Naive thymus-derived CD4-positive, alpha-beta T cell (primary cell): ENCODE measurements around the gene ZYG11A. TPM values are rescaled to one million over a fixed set of nuclear protein-coding genes. Genes with fewer than 3 reads are reported as not detected.
A peak's percentile ranks its signal among the peaks of the same experiment; 100 is the strongest.

ENCODE experiments used
- ATAC-seq: fragments of 150-1000 bp; cut with Tn5 transposase; 2 replicates; pipeline ENCODE4 v1.10.0; 2021; ENCODE audit warnings: mild to moderate bottlenecking, moderate library complexity
- CTCF ChIA-PET: fragments of 350-600 bp; sonication (Branson Sonifier 250); formaldehyde crosslinking; loops from one replicate; lab custom pipeline; 2021; ENCODE audit warnings: antibody characterized with exemption; lab: Charles Lee
- POLR2A ChIA-PET: fragments of 350-600 bp; sonication (Branson Sonifier 250); formaldehyde crosslinking; loops from one replicate; lab custom pipeline; 2021; ENCODE audit warnings: antibody characterized with exemption, inconsistent platforms; lab: Charles Lee
- DNase-seq, 9 donors: peaks; one replicate each; pipeline versions ENCODE4 v3.0.0 to v3.0.0-alpha.2; 2020 to 2022; ENCODE audit warnings: mixed read lengths in 1 of 9
- H3K27ac ChIP-seq: one replicate; pipeline ENCODE4 v1.7.0; 2013; ENCODE audit warnings: mild to moderate bottlenecking, low read depth, low read length, moderate library complexity
- H3K27me3 ChIP-seq, 2 donors: one replicate each; pipeline ENCODE4 v1.7.0; 2013; ENCODE audit warnings: low read length in 2 of 2, mild to moderate bottlenecking in 2 of 2, moderate library complexity in 2 of 2; ENCODE audit not compliant: control insufficient read depth in 2 of 2, insufficient read depth in 2 of 2
- H3K36me3 ChIP-seq, 3 experiments: 1 replicate in 2 of 3; 2 replicates in 1 of 3; pipeline ENCODE4 v1.7.0; 2013; ENCODE audit warnings: low read length in 3 of 3, mild to moderate bottlenecking in 3 of 3, moderate library complexity in 1 of 3; ENCODE audit not compliant: insufficient read depth in 3 of 3, control insufficient read depth in 2 of 3
- H3K4me1 ChIP-seq, 2 donors: one replicate each; pipeline ENCODE4 v1.7.0; 2013; ENCODE audit warnings: low read length in 2 of 2, mild to moderate bottlenecking in 2 of 2, moderate library complexity in 1 of 2; ENCODE audit not compliant: control insufficient read depth in 2 of 2, insufficient read depth in 2 of 2
- H3K4me3 ChIP-seq: 2 replicates; pipeline ENCODE4 v1.7.0; 2013; ENCODE audit warnings: mild to moderate bottlenecking, low read length
- H3K9me3 ChIP-seq, 3 experiments: 1 replicate in 2 of 3; 2 replicates in 1 of 3; pipeline ENCODE4 v1.7.0; 2013; ENCODE audit warnings: low read length in 3 of 3; ENCODE audit not compliant: control insufficient read depth in 2 of 3
- H3K27ac Mint-ChIP-seq, 9 donors: one replicate each; pipeline ENCODE4 v1.8.0; 2020 to 2022; ENCODE audit warnings: mixed read lengths in 9 of 9, mild to moderate bottlenecking in 8 of 9, moderate library complexity in 5 of 9, inconsistent platforms in 2 of 9
- H3K27me3 Mint-ChIP-seq, 5 donors: one replicate each; pipeline ENCODE4 v1.8.0; 2021 to 2022; ENCODE audit warnings: mixed read lengths in 5 of 5, mild to moderate bottlenecking in 1 of 5
- H3K36me3 Mint-ChIP-seq, 5 donors: one replicate each; pipeline ENCODE4 v1.8.0; 2020 to 2022; ENCODE audit warnings: mixed read lengths in 5 of 5, mild to moderate bottlenecking in 3 of 5, inconsistent platforms in 1 of 5
- H3K4me1 Mint-ChIP-seq, 7 donors: one replicate each; pipeline ENCODE4 v1.8.0; 2020 to 2022; ENCODE audit warnings: mixed read lengths in 7 of 7, mild to moderate bottlenecking in 3 of 7, inconsistent platforms in 1 of 7
- H3K4me3 Mint-ChIP-seq, 10 donors: one replicate each; pipeline ENCODE4 v1.8.0; 2020 to 2022; ENCODE audit warnings: mild to moderate bottlenecking in 10 of 10, mixed read lengths in 10 of 10, moderate library complexity in 6 of 10, inconsistent platforms in 2 of 10
- H3K9me3 Mint-ChIP-seq, 11 donors: one replicate each; pipeline ENCODE4 v1.8.0; 2020 to 2022; ENCODE audit warnings: mixed read lengths in 11 of 11, mild to moderate bottlenecking in 4 of 11, inconsistent platforms in 1 of 11, moderate library complexity in 1 of 11
- intact Hi-C, 2 donors: fragments of 100-400 bp; cut with micrococcal nuclease; formaldehyde crosslinking; loops; one replicate each; pipeline ENCODE4 v1.15.1; 2023
- polyA plus RNA-seq, 2 donors: library from polyadenylated mRNA; unstranded; fragments of 300-500 nt; fragmentation: Illumina TruSeq; gene quantifications; one replicate each; pipeline ENCODE4 v1.2.3, GENCODE V29; 2021
- total RNA-seq, 6 experiments: library from RNA in 5 of 6; stranded (reverse) in 5 of 6; gene quantifications; 1 replicate in 5 of 6; 2 replicates in 1 of 6; pipeline ENCODE4 v1.2.3 and lab custom pipeline; 2021 to 2026

ZYG11A gene
- total and polyA plus RNA-seq, 7 experiments from 2014 or later, result 0.07 to 0.27 (median 0.12) TPM; not detected in 4

GRCh38 chr1:52887483-52887882 lies 44.9 kb downstream of the ZYG11A start:
- POLR2A ChIA-PET, result no interaction called here
- intact Hi-C loops, result no loop called here

DNA sequence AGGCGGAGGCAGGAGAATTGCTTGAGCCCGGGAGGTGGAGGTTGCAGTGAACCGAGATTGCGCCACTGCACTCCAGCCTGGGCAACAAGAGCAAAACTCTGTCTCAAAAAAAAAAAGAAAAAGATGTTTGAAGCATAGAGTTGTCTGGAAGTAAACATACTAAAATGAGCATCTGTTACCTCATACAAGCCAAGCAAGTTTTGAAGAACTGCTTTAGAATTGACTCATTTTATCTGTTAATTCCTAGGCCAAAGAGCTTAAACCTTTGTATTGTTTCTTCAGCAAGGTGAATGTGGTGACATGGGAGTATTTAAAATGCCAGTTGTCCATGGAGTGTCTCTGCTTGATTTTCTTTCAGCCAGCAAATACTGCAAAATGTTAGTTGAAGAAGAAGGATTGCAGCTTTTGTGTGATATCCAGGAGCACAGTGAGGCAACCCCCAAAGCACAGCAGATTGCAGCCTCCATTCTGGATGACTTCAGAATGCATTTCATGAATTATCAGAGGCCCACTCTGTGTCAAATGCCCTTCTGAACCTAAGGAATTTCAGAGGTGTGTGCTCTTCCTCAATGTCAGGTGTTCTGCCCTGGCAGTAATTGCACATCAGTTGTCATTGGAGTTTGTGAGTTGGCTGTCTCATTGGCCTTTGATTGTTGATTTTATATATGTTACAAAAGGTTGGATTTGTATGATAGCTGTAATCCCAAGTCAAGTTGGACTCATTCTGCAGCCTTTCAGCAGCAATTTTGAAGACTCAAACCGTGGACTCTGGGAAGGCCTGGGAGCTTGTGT lies 50.1 kb downstream of the ZYG11A start:
- Histone ChIP-seq H3K27ac (no peak overlapping the region), H3K36me3 (peaks cover 0 to 13% (median 0%) of the 10 kb centered on the region in 3 experiments), H3K4me1 (no peaks in the 10 kb centered on the region), H3K27me3 (no peaks in the 10 kb centered on the region), H3K4me3 (no peak overlapping the region), H3K9me3 (no peaks in the 10 kb centered on the region)
- intact Hi-C loops, result no loop called here
- Mint-ChIP-seq H3K36me3 (peaks cover 0 to 30% (median 3%) of the 10 kb centered on the region in 5 donors), H3K4me3 (no peak overlapping the region), H3K9me3 (no peaks in the 10 kb centered on the region), H3K27me3 (no peaks in the 10 kb centered on the region), H3K27ac (no peak overlapping the region), H3K4me1 (no peaks in the 10 kb centered on the region)
- ChIA-PET CTCF (no interaction called here), POLR2A (no interaction called here)
- DNase-seq (no peak), ATAC-seq (no peak)

More at GRCh38 chr1:52887483-52887882, 44.9 kb downstream of the ZYG11A start:
- H3K27ac ChIP-seq, result no peak overlapping the region
- no peaks in the 10 kb centered on the region for H3K27me3 ChIP-seq
- H3K36me3 Mint-ChIP-seq, result peaks cover 0 to 3% (median 0%) of the 10 kb centered on the region in 5 donors
- H3K4me3 ChIP-seq, result no peak overlapping the region
- H3K4me1 ChIP-seq, result no peaks in the 10 kb centered on the region
- H3K4me1 Mint-ChIP-seq, result no peaks in the 10 kb centered on the region
- peaks cover 0 to 6% (median 2%) of the 10 kb centered on the region in 11 donors for H3K9me3 Mint-ChIP-seq
- no peak for DNase-seq
- CTCF ChIA-PET, result interaction anchor here (0.6 kb wide), 1 partner anchor 883 kb away, joined by 3 read pairs; no protein-coding TSS in a partner anchor
- no peak overlapping the region for H3K27ac Mint-ChIP-seq
- ATAC-seq, result no peak
- no peak overlapping the region for H3K4me3 Mint-ChIP-seq
- no peaks in the 10 kb centered on the region for H3K9me3 ChIP-seq
- H3K36me3 ChIP-seq, result no peaks in the 10 kb centered on the region
- peaks cover 0 to 3% (median 0%) of the 10 kb centered on the region in 5 donors for H3K27me3 Mint-ChIP-seq

GRCh38 chr1:52899445-52899894 lies 56.9 kb downstream of the ZYG11A start:
- Mint-ChIP-seq H3K27ac (no peak overlapping the region), H3K9me3 (no peaks in the 10 kb centered on the region), H3K4me1 (no peaks in the 10 kb centered on the region), H3K36me3 (peaks cover 0 to 26% (median 3%) of the 10 kb centered on the region in 5 donors), H3K4me3 (no peak overlapping the region), H3K27me3 (no peaks in the 10 kb centered on the region)
- no peaks in the 10 kb centered on the region for H3K4me1 ChIP-seq
- no peaks in the 10 kb centered on the region for H3K9me3 ChIP-seq
- ChIA-PET POLR2A (no interaction called here), CTCF (no interaction called here)
- intact Hi-C loops, result no loop called here
- DNase-seq, result no peak
- no peak overlapping the region for H3K4me3 ChIP-seq
- no peak for ATAC-seq
- H3K36me3 ChIP-seq, result peaks cover 0 to 26% (median 0%) of the 10 kb centered on the region in 3 experiments
- H3K27me3 ChIP-seq, result no peaks in the 10 kb centered on the region
- no peak overlapping the region for H3K27ac ChIP-seq

DNA sequence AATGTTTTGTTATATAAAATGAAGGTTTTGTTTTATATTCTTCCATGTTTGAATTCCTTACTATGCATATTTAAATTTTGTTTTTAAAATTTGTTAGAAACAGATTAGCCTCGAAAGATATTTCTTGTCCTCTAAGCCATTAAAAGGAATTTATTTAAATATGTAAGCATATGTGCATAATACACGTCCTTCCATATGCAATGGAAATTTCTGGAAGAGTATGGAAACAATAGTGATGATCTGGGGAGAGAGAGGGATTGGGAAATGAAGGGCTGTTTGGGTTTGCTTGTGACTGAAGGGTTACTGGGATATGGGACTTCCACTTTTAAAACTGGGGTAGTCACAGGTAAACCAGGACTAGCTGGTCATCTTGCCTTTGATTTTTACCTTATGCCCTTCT lies 57.8 kb downstream of the ZYG11A start:
- POLR2A ChIA-PET, result interaction anchor here (0.7 kb wide), 1 partner anchor 395 kb away, joined by 4 read pairs; no protein-coding TSS in a partner anchor
- peaks cover 0 to 25% (median 0%) of the 10 kb centered on the region in 3 experiments for H3K36me3 ChIP-seq
- no peak overlapping the region for H3K4me3 Mint-ChIP-seq
- peak overlapping the region in 1 of 9 donors; percentile 59 for H3K27ac Mint-ChIP-seq
- H3K9me3 Mint-ChIP-seq, result no peaks in the 10 kb centered on the region
- no peaks in the 10 kb centered on the region for H3K9me3 ChIP-seq
- no peak for DNase-seq
- CTCF ChIA-PET, result interaction anchor here (0.8 kb wide), 1 partner anchor 21 kb away, joined by 3 read pairs; no protein-coding TSS in a partner anchor
- no peaks in the 10 kb centered on the region for H3K4me1 ChIP-seq
- peaks cover 0 to 4% (median 0%) of the 10 kb centered on the region in 7 donors for H3K4me1 Mint-ChIP-seq
- no peak for ATAC-seq
- H3K36me3 Mint-ChIP-seq, result peaks cover 0 to 20% (median under 1%) of the 10 kb centered on the region in 5 donors
- intact Hi-C loops, result no loop called here
- no peak overlapping the region for H3K4me3 ChIP-seq
- no peak overlapping the region for H3K27ac ChIP-seq
- no peaks in the 10 kb centered on the region for H3K27me3 ChIP-seq
- H3K27me3 Mint-ChIP-seq, result no peaks in the 10 kb centered on the region

DNA sequence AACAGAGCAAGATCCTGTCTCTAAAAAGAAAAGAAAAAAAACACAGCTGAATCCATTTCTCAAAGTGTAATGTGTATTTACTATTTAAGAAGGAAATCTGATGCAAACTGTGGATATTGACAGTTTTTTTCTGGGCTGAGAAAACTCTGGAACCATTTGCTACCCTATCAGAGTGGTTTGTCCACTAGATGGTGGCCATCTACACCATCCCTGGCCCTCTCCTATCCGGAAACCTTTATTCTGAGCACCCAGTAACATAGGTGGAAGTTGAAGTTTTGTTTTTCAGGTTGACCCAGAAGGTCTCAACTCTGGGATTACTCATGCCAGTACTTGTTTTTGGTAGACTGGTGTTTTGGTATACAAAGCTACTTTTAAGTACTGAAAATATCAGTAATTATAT lies 58.8 kb downstream of the ZYG11A start:
- Mint-ChIP-seq H3K4me3 (no peak overlapping the region), H3K9me3 (no peaks in the 10 kb centered on the region), H3K27me3 (no peaks in the 10 kb centered on the region), H3K4me1 (peaks cover 0 to 7% (median 0%) of the 10 kb centered on the region in 7 donors), H3K27ac (no peak overlapping the region), H3K36me3 (peaks cover 0 to 22% (median 6%) of the 10 kb centered on the region in 5 donors)
- Histone ChIP-seq H3K36me3 (peaks cover 0 to 26% (median 0%) of the 10 kb centered on the region in 3 experiments), H3K27me3 (no peaks in the 10 kb centered on the region), H3K27ac (no peak overlapping the region), H3K9me3 (no peaks in the 10 kb centered on the region), H3K4me1 (no peaks in the 10 kb centered on the region), H3K4me3 (no peak overlapping the region)
- DNase-seq, result no peak
- no peak for ATAC-seq
- intact Hi-C loops, result no loop called here
- POLR2A ChIA-PET, result no interaction called here
- CTCF ChIA-PET, result interaction anchor here (0.6 to 1.5 kb wide), 3 partner anchors 10 to 1018 kb away, joined by 3 to 4 read pairs (median 3); no protein-coding TSS in a partner anchor

DNA sequence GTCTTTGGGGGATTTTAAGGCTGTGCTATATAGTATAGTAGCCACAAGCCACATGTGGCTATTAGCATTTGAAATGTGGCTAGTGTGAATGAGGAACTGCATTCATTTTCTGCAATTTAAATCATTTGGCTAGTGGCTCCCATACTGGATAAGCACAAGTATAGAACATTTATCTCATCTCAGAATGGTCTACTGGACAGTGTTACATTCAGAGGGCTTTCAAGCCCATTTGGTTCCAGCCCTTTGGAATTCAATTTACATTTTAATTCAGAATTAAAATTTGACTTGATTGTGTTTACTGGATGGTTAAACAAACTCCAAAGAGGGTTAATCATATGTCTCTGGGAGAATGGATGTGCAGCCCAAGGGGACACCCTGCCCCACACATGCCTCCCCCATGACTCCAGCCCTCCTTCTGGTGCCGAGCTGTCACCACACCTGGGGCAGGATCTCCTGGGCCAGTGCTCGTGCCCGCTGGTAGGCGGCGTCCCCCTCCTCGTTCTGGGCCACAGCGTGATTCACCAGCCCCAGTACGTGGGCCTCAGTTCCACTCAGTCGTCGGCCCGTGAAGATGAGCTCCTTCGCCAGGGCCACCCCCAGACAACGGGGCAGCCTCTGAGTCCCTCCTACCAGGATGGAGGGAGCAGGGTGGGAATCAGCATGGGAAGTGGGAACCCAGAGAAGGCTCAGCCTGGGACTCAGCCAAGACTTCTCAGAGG lies 61.8 kb downstream of the ZYG11A start:
- peaks cover 0 to 28% (median 0%) of the 10 kb centered on the region in 5 donors for H3K36me3 Mint-ChIP-seq
- Histone ChIP-seq H3K9me3 (no peaks in the 10 kb centered on the region), H3K4me3 (no peak overlapping the region), H3K36me3 (peaks cover 0 to 25% (median 0%) of the 10 kb centered on the region in 3 experiments), H3K4me1 (no peaks in the 10 kb centered on the region), H3K27ac (no peak overlapping the region), H3K27me3 (no peaks in the 10 kb centered on the region)
- H3K4me1 Mint-ChIP-seq, result peaks cover 0 to 7% (median 0%) of the 10 kb centered on the region in 7 donors
- no peak for DNase-seq
- H3K27me3 Mint-ChIP-seq, result no peaks in the 10 kb centered on the region
- ChIA-PET POLR2A (no interaction called here), CTCF (interaction anchor here (1.0 kb wide), 1 partner anchor 14 kb away, joined by 3 read pairs; no protein-coding TSS in a partner anchor)
- no peak overlapping the region for H3K4me3 Mint-ChIP-seq
- no peak for ATAC-seq
- no peaks in the 10 kb centered on the region for H3K9me3 Mint-ChIP-seq
- intact Hi-C loops, result no loop called here
- H3K27ac Mint-ChIP-seq, result peak overlapping the region in 1 of 9 donors; percentile 40
